Natural killer cell (primary cell): ENCODE measurements around the gene HSF2BP. TPM values are rescaled to one million over a fixed set of nuclear protein-coding genes. Genes with fewer than 3 reads are reported as not detected.
"Not testable (repeated sequence)": the region's sequence is repeated elsewhere in the genome, so short reads cannot be mapped to it uniquely, and the experiment has no call there.

Experiments
- ATAC-seq, 3 donors: fragments of 150-1000 bp in 2 of 3; fragments of 200-7000 bp in 1 of 3; cut with Tn5 transposase; 1 replicate in 1 of 3; 2 replicates in 2 of 3; pipeline ENCODE4 v1.10.0; 2021; ENCODE audit warnings: mild to moderate bottlenecking in 2 of 3, moderate library complexity in 2 of 3
- DNase-seq, 2 donors: peaks; one replicate each; pipeline versions ENCODE4 v3.0.0 to v3.0.0-alpha.2; 2013 to 2021; ENCODE audit warnings: mixed read lengths in 1 of 2
- H3K27ac ChIP-seq: one replicate; pipeline ENCODE4 v1.5.1; 2013; ENCODE audit warnings: mild to moderate bottlenecking, low read length
- H3K27me3 ChIP-seq: one replicate; pipeline ENCODE4 v1.6.1; 2013; ENCODE audit warnings: low read length; ENCODE audit not compliant: control insufficient read depth, insufficient read depth
- H3K36me3 ChIP-seq: one replicate; pipeline ENCODE4 v1.6.1; 2013; ENCODE audit warnings: low read length; ENCODE audit not compliant: control insufficient read depth, insufficient read depth
- H3K4me1 ChIP-seq: one replicate; pipeline ENCODE4 v1.6.1; 2013; ENCODE audit warnings: low read length; ENCODE audit not compliant: control insufficient read depth, insufficient read depth
- H3K4me3 ChIP-seq: one replicate; pipeline ENCODE4 v1.5.1; 2013; ENCODE audit warnings: low read length
- H3K9me3 ChIP-seq: one replicate; pipeline ENCODE4 v1.6.1; 2013; ENCODE audit warnings: low read length; ENCODE audit not compliant: control insufficient read depth, insufficient read depth
- H3K27ac Mint-ChIP-seq, 2 donors: one replicate each; pipeline ENCODE4 v1.8.0; 2022; ENCODE audit warnings: mild to moderate bottlenecking in 2 of 2, mixed read lengths in 2 of 2, moderate library complexity in 1 of 2
- H3K27me3 Mint-ChIP-seq, 2 donors: one replicate each; pipeline ENCODE4 v1.8.0; 2022; ENCODE audit warnings: low read depth in 2 of 2, mixed read lengths in 2 of 2
- H3K36me3 Mint-ChIP-seq: one replicate; pipeline ENCODE4 v1.8.0; 2022; ENCODE audit warnings: mixed read lengths
- H3K4me1 Mint-ChIP-seq, 2 donors: one replicate each; pipeline ENCODE4 v1.8.0; 2022; ENCODE audit warnings: mixed read lengths in 2 of 2
- H3K4me3 Mint-ChIP-seq: one replicate; pipeline ENCODE4 v1.8.0; 2022; ENCODE audit warnings: mild to moderate bottlenecking, moderate library complexity, mixed read lengths
- H3K9me3 Mint-ChIP-seq, 2 donors: one replicate each; pipeline ENCODE4 v1.8.0; 2022; ENCODE audit warnings: mixed read lengths in 2 of 2
- CTCF ChIP-seq: fragments of 200-600 bp; IDR thresholded peaks from one replicate; pipeline ENCODE4 v1.8.0; 2022; ENCODE audit warnings: antibody characterized with exemption
- WGBS: methylation state at CpG from one replicate; pipeline ENCODE4 v1.1.7; 2013; ENCODE audit warnings: missing lambda C conversion rate; ENCODE audit not compliant: insufficient coverage; 5-methylcytosine and 5-hydroxymethylcytosine counted together
- intact Hi-C: fragments of 100-400 bp; cut with micrococcal nuclease; formaldehyde crosslinking; loops from one replicate; pipeline ENCODE4 v1.14.2; 2022
- total RNA-seq, 4 donors: library from RNA; stranded (reverse); fragments of 120-200 nt in 1 of 4; gene quantifications; one replicate each; pipeline versions ENCODE4 v1.2.3 to v1.2.4, GENCODE V29; 2013 to 2022

HSF2BP gene
- total RNA-seq, 3 donors from 2014 or later (not counting 1 experiment from before 2014, with no cell fraction given), result 0.33 to 0.39 TPM; not detected in 1

GRCh38 chr21:43653626-43654025, 5.7 kb downstream of the HSF2BP start:
- Histone ChIP-seq H3K4me1 (peaks cover under 1% of the 10 kb centered on the region), H3K4me3 (no peak overlapping the region), H3K27ac (no peak overlapping the region), H3K9me3 (no peaks in the 10 kb centered on the region), H3K27me3 (no peaks in the 10 kb centered on the region), H3K36me3 (no peaks in the 10 kb centered on the region)
- ATAC-seq (no peak), DNase-seq (no peak)
- H3K9me3 Mint-ChIP-seq, result no peaks in the 10 kb centered on the region
- no peak overlapping the region for H3K27ac Mint-ChIP-seq
- H3K4me1 Mint-ChIP-seq, result peaks cover 0 to 5% of the 10 kb centered on the region in 2 donors
- intact Hi-C loops, result no loop called here
- H3K36me3 Mint-ChIP-seq, result no peaks in the 10 kb centered on the region
- H3K27me3 Mint-ChIP-seq, result peaks cover 2 to 4% of the 10 kb centered on the region in 2 donors
- no peak overlapping the region for H3K4me3 Mint-ChIP-seq
- over 99% methylated on average over 6 of the region's 6 CpGs for WGBS
- TF ChIP-seq CTCF, result no peak

- 68% methylated on average over 6 of the region's 6 CpGs for WGBS
- peaks cover 9 to 10% of the 10 kb centered on the region in 2 donors for H3K27me3 Mint-ChIP-seq
- H3K27ac ChIP-seq, result no peak overlapping the region
- ATAC-seq (no peak), DNase-seq (no peak)
- H3K4me1 ChIP-seq, result no peaks in the 10 kb centered on the region
- no peaks in the 10 kb centered on the region for H3K27me3 ChIP-seq
- no peaks in the 10 kb centered on the region for H3K9me3 ChIP-seq
- H3K36me3 Mint-ChIP-seq, result no peaks in the 10 kb centered on the region
- no peaks in the 10 kb centered on the region for H3K36me3 ChIP-seq
- no peaks in the 10 kb centered on the region for H3K9me3 Mint-ChIP-seq
- TF ChIP-seq CTCF, result no peak
- peaks cover 0 to 5% of the 10 kb centered on the region in 2 donors for H3K4me1 Mint-ChIP-seq
- intact Hi-C loops, result no loop called here
- H3K4me3 Mint-ChIP-seq, result no peak overlapping the region
- H3K4me3 ChIP-seq, result no peak overlapping the region
- H3K27ac Mint-ChIP-seq, result no peak overlapping the region
Observed at GRCh38 chr21:43652616-43653015, 6.7 kb downstream of the HSF2BP start.

- intact Hi-C loops, H3K4me1 Mint-ChIP-seq, H3K36me3 ChIP-seq, H3K27ac ChIP-seq, H3K4me1 ChIP-seq, H3K27ac Mint-ChIP-seq, ATAC-seq, H3K9me3 Mint-ChIP-seq, H3K36me3 Mint-ChIP-seq, H3K4me3 ChIP-seq, H3K27me3 ChIP-seq, H3K4me3 Mint-ChIP-seq, H3K9me3 ChIP-seq, DNase-seq: not testable (repeated sequence)
- H3K27me3 Mint-ChIP-seq, result peaks cover 9 to 10% of the 10 kb centered on the region in 2 donors
- 88% methylated on average over 6 of the region's 6 CpGs for WGBS
Observed at GRCh38 chr21:43651926-43652325, 7.4 kb downstream of the HSF2BP start.

- 86% methylated on average over 9 of the region's 9 CpGs for WGBS
- Histone ChIP-seq H3K4me3 (no peak overlapping the region), H3K27ac (no peak overlapping the region), H3K9me3 (no peaks in the 10 kb centered on the region), H3K27me3 (no peaks in the 10 kb centered on the region), H3K36me3 (no peaks in the 10 kb centered on the region), H3K4me1 (peaks cover 5% of the 10 kb centered on the region)
- peaks cover 6 to 9% of the 10 kb centered on the region in 2 donors for H3K27me3 Mint-ChIP-seq
- peaks cover 7 to 9% of the 10 kb centered on the region in 2 donors for H3K4me1 Mint-ChIP-seq
- no peak for TF ChIP-seq CTCF
- DNase-seq (no peak), ATAC-seq (no peak)
- no peaks in the 10 kb centered on the region for H3K36me3 Mint-ChIP-seq
- intact Hi-C loops, result loop anchor here (5.0 kb wide), 1 partner anchor 331 kb away; no protein-coding TSS in a partner anchor
- no peak overlapping the region for H3K27ac Mint-ChIP-seq
- H3K9me3 Mint-ChIP-seq, result no peaks in the 10 kb centered on the region
- H3K4me3 Mint-ChIP-seq, result no peak overlapping the region
Observed at GRCh38 chr21:43648171-43648570, 11.1 kb downstream of the HSF2BP start.
